Activated naive CD8-positive, alpha-beta T cell treated with anti-CD3 and anti-CD28 coated beads, Interleukin-2, amount 50 U/mL, for 16 hours (primary cell): ENCODE measurements around the gene WDR93.

Experiments used
- DNase-seq: peaks from one replicate; pipeline ENCODE4 v3.0.0-alpha.2; 2020; ENCODE audit warnings: low read depth, low spot score

Gene WDR93

DNA sequence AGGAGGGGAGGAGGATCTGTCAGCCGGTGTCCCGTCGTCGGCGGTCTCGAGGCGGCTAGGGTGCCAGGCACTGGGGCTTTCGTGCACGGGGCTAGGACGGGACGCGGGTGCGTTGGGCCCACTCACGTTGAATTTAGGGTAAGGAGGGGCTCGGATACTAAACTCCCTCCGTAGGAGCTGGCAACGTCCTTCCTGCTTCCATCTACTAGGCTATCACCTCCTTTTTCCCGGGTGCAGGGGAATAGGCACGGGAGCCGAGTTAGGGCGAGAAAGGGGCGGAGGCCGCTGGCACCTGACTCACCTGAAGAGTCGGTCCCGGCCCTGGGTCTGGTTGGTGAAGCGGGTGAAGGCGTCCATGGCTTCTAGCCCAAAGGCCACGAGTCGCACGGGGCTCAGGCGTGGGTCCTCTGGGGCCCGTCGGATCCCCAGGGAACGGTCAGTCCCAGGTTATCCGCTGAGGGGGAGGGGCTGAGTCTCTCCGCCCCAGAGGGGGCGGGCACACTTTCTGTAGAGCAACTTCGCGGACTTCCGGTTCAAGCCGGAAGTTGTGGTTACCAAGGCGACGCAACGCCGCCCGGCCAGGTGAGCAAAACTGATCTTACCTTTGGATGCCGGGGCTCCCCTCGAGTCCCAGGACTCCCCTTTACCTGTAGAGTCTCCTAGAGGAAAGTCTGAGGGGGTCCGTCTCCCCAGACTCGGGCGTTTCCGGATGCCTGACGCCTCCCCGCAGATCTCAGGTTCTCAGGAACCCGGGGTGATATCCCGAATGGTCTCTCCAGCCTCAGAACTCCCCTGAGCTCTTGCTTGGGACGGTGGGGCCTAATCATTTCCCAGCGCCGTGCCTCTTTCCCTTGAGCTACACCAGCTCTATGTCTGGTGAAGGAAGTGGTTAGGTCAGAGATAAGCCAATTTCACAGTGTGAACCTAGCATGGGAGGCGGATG is at the start of gene WDR93, which contains the start of gene PEX11A:
TSS of gene WDR93 (plus strand) at position 536 of the 943 bp plus-strand sequence. CDS start 10,936 bp downstream, outside the sequence.
TSS of gene PEX11A (minus strand) at position 479 of the 943 bp plus-strand sequence. CDS start at position 357, 122 bp downstream.
- DNase-seq = peak; percentile 48

DNA sequence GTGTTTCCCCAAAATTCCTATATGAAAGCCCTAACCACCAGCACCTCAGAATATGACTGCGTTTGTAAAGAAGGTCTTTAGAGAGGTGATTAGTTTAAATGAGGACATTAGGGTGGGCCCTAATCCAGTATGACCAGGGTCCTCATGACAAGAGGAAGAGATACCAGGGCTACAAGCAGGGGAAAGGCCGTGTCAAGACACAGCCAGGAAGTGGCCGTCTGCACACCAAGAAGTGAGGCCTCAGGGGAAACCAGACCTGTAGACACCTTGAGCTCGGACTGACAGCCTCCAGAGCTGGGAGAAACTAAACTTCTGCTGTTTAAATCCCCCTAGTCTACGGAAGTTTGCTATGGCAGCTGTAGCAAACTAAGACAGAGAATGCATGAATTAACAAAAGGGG is 49.6 kb upstream of the WDR93 start:
- no peak for DNase-seq

DNA sequence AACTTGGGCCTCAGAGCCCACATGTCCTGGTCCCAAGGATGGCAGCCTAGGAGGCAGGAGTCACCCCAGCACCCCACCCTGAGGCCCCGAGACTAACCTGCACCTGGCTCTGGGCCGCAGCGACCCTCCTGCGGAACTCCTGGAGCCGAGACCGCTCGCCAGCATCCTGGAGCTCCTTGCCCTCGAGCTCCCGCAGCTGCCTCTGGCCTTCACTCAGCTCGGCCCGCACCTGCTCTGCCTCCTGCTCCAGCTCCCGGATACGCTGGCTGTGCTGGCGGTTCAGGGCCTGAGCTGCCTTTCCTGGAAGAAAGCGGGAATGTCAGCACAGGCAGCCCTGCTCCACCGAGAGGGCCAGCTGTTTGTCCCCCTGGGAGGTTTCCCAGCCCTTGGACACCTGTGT is 48.5 kb upstream of the WDR93 start:
- no peak for DNase-seq

DNA sequence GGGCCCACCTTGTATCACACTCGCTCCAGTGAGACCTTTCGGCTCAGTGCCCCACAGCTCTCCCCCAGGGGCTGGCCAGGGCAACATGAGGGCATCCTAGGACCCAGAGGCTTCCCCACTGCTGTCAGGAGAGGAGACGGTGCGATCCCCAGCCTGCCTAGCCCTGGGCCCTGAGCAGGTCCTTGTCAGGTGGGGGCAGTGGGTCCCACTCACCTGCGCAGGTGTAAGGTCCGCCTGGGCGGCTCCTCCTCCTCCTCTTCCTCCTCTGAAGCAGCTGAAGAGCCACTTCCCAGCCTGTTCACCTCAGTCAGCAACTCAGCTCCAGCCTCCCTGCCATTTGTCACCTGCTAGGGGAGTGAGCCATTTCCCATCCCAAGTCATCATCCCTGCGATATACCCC is 44.9 kb upstream of the WDR93 start:
- no peak for DNase-seq

DNA sequence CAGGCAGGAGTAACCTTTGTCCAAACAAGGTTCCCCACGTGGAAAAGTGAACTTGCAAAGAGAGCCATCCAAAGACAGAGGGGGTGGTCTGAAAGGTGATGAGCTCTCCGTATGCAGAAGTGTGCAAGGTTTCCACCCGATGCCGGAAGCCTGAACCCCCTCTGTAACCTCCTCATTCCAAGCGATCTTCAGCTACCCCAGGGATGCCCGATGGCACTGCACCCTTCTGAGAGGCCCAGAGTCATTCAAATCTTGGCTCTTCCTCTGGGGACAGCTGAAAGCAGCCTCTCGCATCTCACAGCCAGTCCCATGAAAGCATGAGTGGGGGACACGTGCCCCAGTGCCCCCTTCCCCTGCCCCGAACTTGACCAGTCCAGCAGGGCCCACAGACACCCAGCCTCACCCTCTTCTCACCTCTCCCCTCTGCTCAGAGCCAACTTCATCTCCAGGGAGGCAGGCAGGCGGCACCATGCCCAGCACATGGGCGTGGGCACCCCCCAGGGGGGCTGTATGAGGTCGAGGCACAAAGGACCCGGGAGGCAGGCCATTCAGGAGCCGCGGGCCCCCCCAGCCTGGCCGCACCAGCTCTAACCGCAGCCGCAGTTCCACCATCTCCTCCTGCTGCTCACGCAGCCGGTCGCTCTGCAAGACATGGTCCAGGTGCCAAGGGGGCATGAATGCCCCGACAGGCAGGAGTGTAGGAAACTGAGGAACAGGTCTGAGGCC is 44.0 kb upstream of the WDR93 start:
- DNase-seq = no peak

DNA sequence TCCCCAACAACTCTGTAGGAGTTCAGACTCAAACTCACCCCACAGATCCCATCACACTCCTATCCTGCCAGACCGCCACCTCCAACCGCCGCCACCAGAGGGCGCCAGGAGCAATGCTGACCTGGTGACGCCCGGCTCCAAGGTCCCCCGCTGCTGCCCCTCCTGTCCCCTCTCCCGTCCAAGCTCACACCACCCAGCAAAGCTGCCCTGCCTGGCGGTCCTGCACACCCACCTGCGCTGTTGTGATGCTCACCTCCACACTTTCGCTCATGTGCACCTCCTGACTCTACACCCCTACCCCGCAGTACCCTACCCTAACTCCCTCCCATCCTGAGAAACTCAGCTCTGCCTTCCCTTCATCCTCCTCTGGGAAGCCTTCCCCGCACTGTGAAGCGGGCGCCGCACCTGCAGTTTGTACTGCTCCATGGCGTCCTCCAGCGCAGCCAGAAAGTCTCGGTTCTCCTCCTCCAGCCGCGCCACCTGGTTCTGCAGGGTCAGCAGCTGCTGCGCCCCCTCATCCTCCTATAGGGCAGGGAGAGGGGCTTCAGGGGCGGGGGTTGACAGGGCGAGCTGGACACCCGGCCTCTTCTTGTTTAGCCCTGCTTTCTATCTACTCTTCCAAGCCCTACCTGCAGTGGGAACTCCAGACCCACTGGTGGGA is 43.3 kb upstream of the WDR93 start:
- DNase-seq = peak; percentile 15

DNA sequence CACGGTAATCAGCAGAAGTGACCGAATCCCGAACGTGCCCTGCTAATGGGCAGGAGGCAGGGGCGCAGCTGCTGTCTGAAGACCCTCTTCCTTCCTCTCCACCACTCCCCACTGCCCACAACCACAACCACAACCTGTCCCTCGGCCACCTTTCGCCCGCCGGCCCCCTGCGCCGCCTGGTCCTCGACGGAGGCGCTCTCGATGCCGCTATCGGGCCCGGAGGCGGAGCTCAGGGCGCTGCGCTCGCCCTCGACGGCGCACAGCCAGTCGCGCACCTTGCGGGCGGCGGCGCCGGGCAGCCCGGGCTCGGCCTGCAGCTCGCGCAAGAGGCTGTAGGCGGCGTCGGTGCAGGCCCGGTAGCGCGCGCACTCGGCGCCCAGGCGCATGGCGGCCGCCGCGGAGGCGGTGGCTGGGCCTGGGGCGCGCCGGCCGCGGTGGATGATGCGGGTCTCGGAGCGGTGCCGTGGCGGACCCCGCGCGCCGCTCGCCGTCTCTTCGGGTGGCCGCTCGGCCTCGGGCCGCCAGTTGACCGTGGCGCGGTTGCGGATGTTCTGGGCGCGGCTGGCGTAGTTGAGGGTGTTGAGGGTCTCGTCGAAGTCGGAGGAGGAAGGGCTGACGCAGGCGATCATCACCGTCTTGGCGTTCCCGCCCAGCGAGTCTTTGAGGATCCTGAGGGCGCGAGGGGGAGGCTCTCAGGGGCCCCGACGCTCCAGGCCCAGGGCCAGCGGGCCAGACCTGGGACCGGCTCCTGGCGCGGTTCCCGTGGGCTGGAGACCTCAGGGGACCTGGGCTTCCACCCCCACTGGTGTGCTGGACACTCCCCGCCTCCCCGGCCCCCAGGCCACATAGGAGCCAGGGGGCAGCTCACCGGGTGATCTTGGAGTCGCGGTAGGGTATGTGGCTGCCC is 42.3 kb upstream of the WDR93 start:
- no peak for DNase-seq

DNA sequence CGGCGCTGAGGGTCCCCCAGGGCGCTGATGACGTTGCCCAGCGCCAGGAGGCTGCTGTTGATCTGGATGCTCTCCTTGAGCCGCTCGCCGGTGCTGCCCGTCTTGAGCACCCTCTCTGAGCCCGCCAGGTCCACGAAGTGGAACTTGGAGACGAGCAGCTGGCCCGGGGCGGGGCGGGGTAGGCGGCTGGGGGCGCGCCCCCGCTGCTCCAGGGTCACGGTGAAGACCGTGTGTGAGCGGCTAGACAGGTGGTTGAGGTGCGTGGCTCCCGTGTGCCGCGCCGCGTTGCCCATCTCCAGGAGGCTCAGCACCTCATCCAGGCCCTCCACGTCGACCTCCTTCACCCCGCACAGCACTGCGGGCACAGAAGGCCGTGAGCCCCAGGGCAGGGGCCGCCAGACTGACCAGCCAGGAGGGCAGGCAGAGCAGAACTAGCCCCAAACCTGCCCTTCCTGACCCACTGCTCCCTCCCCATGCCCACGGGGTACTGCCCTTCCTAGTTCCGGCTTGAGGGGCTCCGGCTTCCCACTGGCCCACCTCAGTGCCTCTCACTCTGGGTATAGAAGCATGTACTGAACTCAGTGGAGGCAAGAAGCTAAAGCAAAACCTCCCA is 41.5 kb upstream of the WDR93 start:
- no peak for DNase-seq

DNA sequence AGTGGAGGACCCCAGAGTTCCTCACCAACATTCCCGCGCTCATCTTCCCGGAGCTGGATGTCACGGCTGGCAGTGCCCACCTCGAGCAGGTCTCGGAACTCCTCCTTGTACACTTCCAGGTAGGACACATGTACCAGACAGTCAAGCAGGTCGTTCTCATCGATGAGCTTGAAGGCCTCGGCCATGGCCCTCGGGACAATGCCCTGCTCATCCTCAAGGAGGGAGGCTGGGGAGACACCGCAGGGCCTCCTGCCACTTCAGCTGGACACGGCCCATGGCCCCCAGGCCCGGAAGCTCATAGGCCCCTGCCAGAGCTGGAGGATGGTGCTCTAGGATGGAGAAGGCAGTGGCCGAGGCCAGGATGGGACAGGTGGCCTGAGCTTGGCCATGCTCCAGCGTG is 40.9 kb upstream of the WDR93 start:
- no peak for DNase-seq

DNA sequence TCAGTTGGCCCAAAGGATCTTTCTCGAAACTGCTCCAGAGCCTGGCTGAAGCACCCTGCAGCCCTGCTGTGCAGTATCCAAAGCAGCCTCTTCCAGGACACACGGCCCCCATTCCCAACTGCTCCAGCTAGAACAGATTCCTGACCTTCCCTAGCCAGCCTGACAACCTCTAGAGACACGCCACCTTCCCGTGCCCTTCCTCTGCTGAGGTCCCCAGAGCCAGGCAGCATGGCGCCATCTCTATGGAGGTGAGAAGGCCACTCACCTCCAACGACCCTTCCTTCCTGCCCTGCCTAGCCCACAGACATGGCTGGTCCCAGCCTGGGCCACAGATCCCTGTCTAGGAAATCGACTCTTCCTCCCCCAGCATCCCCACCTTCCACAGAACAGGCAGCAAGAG is 38.5 kb upstream of the WDR93 start:
- DNase-seq = no peak

DNA sequence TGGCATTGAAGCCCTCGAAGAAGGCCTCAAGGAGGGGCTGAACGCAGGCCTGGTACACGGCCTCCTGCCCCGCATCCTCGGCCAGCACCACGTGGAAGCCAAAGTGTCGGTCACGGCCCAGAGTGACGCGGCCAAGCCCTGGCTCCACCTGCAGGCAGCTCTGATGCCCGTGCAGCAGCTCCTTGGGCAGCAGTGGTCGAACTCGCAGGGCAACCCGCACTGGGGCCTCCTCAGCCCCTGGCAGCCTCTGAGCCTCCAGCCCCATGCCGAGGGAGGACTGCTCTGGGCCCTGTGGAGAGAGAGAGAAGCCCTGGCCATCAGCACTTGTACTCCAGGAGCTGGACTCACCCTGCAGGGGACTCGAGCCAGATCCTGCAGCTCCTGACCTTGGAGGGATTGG is 37.9 kb upstream of the WDR93 start:
- DNase-seq = no peak

DNA sequence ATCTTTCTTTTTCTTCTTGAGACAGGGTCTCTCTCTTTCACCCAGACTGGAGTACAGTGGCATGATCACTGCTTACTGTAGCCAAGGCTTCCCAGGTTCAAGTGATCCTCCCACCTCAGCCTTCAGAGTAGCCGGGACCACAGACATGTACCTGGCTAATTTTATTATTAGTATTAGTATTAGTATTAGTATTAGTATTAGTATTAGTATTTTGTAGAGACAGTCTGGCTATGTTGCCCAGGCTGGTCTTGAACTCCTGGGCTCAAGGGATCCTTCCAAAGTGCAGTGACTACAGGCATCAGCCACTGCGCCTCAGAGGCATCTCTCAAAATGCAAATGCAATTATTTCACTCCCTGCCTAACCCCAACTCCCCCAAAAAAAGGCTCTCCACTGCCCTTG is 37.0 kb upstream of the WDR93 start:
- DNase-seq = no peak

DNA sequence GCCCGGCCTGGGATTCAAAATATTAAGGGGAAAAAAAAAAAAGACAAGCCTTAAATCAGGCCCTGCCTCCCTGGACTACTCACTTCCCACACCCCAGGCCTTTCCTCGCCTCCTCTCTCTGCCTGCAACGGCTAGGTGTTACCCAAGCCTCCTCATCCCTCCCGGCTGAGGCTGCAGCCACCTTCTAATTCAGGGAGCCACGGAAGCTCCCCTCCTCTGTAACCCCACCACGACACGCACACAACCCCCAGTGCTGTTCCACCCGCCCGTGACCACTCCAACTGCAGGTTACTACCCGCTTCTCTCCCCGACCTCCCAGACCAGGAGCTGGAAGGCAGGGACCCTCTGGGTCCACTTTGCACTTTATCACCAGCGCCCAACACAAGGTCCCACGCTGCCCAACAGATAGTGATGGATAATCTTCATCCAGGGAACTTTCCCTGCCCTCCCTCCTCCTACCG is 36.3 kb upstream of the WDR93 start:
- no peak for DNase-seq

DNA sequence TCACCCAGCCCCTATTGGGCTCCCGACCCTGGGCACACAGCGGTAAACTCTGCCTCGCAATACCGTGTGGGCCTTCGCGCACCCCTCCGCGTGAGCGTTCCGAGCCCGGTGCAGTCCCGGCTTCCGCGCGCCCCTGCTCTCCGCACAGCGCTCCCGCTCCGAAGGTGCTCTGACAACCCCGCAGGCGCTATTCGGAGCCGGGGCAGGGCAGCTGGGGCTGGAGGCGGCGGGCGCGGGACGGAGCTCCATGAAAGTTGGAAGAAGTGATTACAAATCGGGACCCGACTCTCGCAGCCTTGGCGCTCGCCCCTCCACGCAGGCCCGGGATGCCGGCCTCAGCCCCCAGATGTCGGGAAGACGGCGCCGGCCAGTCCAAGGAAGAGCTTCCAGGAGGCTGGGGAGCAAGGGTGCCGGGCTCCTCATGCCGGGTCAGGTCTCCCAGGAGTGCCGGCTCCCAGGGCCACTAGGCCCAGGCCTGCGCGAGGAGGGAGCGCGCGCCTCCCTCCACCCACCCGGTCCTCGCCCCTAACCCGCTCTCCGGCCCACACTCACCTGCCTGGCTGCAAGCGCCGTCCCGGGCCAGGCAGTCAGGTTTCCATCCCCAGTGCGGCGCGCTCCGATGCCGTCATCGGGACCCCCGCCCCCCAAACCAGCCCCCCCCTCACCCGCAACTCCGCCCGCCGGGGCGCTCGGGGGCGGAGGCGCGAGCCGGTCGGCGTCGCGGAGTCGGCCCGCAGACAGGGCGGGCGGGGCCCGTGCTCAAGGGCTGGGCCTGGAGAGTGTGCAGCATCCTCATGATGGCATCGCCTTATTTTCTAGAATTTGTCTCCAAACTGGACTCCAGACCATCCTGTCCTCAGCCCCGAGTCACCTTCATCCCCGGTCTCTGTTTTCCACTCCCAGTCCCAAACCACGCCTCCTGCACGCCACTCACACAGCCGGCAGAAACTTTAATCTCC is 35.5 kb upstream of the WDR93 start, which contains the start of gene KIF7:
TSS of gene KIF7 (minus strand) at position 621 of the 959 bp plus-strand sequence. CDS start 2,537 bp downstream, outside the sequence.
- DNase-seq = no peak

DNA sequence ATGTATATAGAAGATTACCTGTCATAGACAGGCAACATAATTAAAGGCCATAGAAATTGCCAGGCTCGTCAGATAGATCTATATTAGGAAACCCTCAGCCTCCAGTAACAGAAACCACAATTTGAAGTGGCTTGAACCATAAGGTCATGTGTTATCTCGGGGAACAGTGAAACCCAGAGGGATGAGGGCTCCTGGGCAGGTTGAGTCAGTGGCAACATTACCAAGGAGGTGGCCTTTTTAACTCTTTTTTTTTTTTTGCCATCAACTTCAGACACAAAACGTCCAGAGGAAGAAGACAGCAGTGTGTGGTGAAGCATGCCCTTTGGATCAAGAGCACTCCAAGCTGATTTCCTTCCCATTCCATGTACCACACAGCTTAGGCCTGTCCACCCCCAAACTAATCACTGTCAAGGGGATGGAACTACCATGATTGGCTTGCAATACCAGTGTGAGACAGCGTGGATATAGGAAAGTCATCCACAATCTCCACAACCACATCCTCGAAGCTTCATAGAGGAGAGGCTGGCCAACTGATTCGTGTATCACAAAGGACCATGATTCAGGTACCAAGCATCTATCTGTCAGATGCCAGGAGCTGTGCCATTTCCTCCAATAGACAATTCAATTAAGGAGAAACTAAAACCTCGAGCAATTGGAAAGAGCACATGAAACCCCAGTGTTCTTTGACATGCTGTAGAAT is 34.3 kb upstream of the WDR93 start:
- DNase-seq = no peak

DNA sequence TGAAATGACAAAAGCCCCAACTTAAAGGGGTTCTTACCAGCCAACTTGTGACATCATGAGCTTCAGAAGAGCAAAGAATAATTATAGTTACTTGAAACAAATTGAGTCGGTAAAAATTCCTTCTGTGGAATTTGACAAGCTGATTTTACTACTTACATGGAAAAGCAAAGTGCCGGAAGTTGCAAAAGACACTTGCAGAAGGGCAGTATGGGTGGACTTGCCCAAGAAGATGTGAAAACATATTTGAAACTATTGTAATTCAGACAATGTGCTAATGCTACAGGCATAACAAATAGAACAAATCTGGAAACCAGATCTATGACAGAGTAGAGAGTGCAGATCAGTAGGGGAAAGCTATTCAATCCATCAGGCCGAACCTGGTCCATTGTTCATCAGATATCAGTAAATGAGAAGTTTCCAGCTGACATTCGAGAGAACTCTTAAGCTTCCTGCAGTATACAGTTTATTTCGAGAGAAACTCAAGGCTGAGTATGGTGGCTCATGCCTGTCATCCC is 32.9 kb upstream of the WDR93 start:
- DNase-seq = no peak

DNA sequence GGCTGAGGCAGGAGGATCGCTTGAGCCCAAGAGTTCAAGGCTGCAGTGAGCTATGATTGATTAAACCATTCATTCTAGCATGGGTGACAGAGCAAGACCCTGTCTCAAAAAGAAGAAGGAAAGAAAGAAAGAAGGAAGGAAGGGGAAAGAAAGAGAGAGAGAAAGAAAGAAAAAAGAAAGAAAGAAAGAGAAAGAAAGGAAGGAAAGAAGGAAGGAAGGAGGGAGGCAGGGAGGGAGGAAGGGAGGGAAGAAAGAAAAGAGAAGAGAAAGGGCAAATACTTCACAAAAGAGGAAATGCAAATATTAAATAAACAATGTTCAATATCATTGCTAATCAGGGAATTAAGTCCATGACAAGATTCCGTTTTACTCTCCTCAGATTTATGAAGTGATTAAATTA is 31.3 kb upstream of the WDR93 start:
- no peak for DNase-seq

DNA sequence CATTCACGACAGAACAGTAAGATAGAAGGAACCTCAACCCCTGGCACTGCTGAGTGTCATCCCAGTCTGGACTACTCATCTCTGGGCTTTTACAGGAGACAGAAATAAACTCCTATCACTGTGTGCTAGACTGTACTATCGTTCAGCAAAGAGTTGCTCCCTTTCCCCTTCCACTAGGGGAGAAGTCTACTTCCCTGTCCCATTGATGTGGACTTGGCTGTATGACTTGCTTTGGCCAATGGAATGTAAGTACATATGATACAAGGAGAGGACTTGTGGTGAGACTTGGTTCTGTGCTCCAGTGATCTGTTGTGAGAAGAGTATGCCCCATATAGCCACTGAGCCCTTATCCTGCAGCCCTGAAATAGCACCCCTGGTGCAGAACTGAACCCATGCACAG is 30.1 kb upstream of the WDR93 start:
- DNase-seq = no peak
